ENCODE results near the gene ASPRV1.
"Not testable (repeated sequence)": the region's sequence is repeated elsewhere in the genome, so short reads cannot be mapped to it uniquely, and the experiment has no call there.

The ASPRV1 gene

GRCh38 chr2:69959425-69959824 lies 2.0 kb downstream of the ASPRV1 start:
- DNase-seq: no peak

- DNase-seq: no peak
Measured at GRCh38 chr2:69958480-69958879, 3.0 kb downstream of the ASPRV1 start.

GRCh38 chr2:69957965-69958364 lies 3.5 kb downstream of the ASPRV1 start:
- DNase-seq: no peak

GRCh38 chr2:69956475-69956979 lies 4.9 kb downstream of the ASPRV1 start:
- DNase-seq: no peak

GRCh38 chr2:69955029-69955428 lies 6.4 kb downstream of the ASPRV1 start:
- DNase-seq: no peak

- no peak for DNase-seq
Measured at GRCh38 chr2:69954084-69954483, 7.3 kb downstream of the ASPRV1 start.

- no peak for DNase-seq
Measured at GRCh38 chr2:69952336-69953115, 8.9 kb downstream of the ASPRV1 start.

- not testable (repeated sequence) for DNase-seq
Measured at GRCh38 chr2:69950671-69951070, 10.8 kb downstream of the ASPRV1 start.

GRCh38 chr2:69950241-69950640 lies 11.2 kb downstream of the ASPRV1 start:
- DNase-seq: no peak

- no peak for DNase-seq
Measured at GRCh38 chr2:69948963-69949645, 12.3 kb downstream of the ASPRV1 start.

GRCh38 chr2:69948032-69948962 lies 13.1 kb downstream of the ASPRV1 start:
- DNase-seq: no peak

- no peak for DNase-seq
Measured at GRCh38 chr2:69947325-69947931, 14.0 kb downstream of the ASPRV1 start.

GRCh38 chr2:69946351-69947324 lies 14.8 kb downstream of the ASPRV1 start:
- peak; percentile 49 for DNase-seq

- no peak for DNase-seq
Measured at GRCh38 chr2:69945941-69946340, 15.5 kb downstream of the ASPRV1 start.

GRCh38 chr2:69945441-69945840 lies 16.0 kb downstream of the ASPRV1 start:
- no peak for DNase-seq

- DNase-seq: no peak
Measured at GRCh38 chr2:69944756-69945155, 16.7 kb downstream of the ASPRV1 start.

GRCh38 chr2:69943843-69944525 lies 17.4 kb downstream of the ASPRV1 start:
- DNase-seq: no peak

- DNase-seq: no peak
Measured at GRCh38 chr2:69943000-69943842, 18.2 kb downstream of the ASPRV1 start.

- DNase-seq: no peak
Measured at GRCh38 chr2:69940691-69941090, 20.7 kb downstream of the ASPRV1 start.

- DNase-seq: no peak
Measured at GRCh38 chr2:69939722-69940121, 21.7 kb downstream of the ASPRV1 start.
